Coronary artery (tissue), 2 donors: Measurements from ENCODE around the gene IL24.

Experiments used
- DNase-seq: peaks from one replicate; pipeline ENCODE4 v3.0.0-alpha.2; 2017; ENCODE audit warnings: low spot score
- H3K27ac ChIP-seq, 2 donors: fragments of 200-600 bp; sonication (generic); one replicate each; pipeline ENCODE4 v1.5.1; 2016 to 2019
- H3K4me3 ChIP-seq: fragments of 200-600 bp; sonication (generic); 2 replicates; pipeline ENCODE4 v1.5.1; 2016; ENCODE audit warnings: mild to moderate bottlenecking, moderate library complexity
- TF ChIP-seq, protein P1 (sequence below): fragments of 200-600 bp; sonication (generic); IDR thresholded peaks from one replicate; pipeline ENCODE4 v1.5.1; 2019; ENCODE audit warnings: antibody characterized with exemption

The IL24 gene

DNA sequence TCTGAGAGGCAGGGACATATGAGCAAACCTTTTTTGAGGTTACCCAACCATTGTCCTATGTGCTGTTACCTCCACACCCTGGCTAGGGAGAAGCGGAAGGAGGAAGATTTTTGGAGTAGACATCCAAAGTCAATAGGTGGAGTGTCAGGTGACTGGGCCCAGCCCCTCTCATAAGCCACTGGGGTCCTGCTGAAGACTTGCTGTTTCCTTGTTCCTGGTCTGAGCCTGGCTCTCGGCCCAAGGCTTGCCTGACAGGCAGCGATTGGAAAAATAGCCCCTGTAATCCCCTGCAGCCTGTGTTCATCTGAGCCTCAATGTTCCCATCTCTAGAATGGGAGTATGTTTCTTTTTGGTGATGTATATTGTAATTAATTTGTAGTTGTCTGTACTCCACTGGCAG lies 55.9 kb downstream of the IL24 start:
- no peak for DNase-seq
- H3K27ac ChIP-seq = no peak overlapping the region

DNA sequence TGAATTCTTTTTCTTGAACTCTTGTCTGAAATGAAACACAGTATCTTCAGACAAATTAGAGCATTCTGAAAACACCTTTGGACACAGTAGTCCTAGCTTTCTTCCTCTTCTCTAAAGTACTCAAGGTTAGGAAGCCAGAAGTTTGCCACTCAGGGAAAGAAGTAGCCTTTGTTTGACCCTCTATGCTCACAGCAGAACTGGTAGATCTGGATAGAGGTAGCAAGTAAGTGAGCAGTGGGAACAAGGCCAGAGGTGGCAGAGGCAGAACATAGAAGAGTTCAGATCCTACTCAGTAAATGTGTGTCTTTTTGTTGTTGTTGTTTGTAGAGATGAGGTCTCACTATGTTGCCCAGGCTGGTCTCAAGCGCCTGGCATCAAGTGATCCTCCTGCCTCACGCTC lies 56.4 kb downstream of the IL24 start:
- H3K4me3 ChIP-seq = no peak overlapping the region
- TF ChIP-seq, protein P1, sequence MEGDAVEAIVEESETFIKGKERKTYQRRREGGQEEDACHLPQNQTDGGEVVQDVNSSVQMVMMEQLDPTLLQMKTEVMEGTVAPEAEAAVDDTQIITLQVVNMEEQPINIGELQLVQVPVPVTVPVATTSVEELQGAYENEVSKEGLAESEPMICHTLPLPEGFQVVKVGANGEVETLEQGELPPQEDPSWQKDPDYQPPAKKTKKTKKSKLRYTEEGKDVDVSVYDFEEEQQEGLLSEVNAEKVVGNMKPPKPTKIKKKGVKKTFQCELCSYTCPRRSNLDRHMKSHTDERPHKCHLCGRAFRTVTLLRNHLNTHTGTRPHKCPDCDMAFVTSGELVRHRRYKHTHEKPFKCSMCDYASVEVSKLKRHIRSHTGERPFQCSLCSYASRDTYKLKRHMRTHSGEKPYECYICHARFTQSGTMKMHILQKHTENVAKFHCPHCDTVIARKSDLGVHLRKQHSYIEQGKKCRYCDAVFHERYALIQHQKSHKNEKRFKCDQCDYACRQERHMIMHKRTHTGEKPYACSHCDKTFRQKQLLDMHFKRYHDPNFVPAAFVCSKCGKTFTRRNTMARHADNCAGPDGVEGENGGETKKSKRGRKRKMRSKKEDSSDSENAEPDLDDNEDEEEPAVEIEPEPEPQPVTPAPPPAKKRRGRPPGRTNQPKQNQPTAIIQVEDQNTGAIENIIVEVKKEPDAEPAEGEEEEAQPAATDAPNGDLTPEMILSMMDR = no peak
- H3K27ac ChIP-seq = no peak overlapping the region
- DNase-seq = no peak

More for the DNA sequence above, 55.9 kb downstream of the IL24 start:
- TF ChIP-seq, protein P1 = no peak
- H3K4me3 ChIP-seq = no peak overlapping the region
